GM19328 (cell line): ENCODE data around the gene SAMD13.
A peak's percentile ranks its signal among the peaks of the same experiment; 100 is the strongest.
"Not testable (repeated sequence)": the region's sequence is repeated elsewhere in the genome, so short reads cannot be mapped to it uniquely, and the experiment has no call there.

Source experiments
- ATAC-seq: cut with Tn5 transposase; IDR thresholded peaks from one replicate; pipeline ENCODE4 v1.9.1; 2021; ENCODE audit warnings: mild to moderate bottlenecking, moderate library complexity; ENCODE audit not compliant: unreplicated experiment

The SAMD13 gene

DNA sequence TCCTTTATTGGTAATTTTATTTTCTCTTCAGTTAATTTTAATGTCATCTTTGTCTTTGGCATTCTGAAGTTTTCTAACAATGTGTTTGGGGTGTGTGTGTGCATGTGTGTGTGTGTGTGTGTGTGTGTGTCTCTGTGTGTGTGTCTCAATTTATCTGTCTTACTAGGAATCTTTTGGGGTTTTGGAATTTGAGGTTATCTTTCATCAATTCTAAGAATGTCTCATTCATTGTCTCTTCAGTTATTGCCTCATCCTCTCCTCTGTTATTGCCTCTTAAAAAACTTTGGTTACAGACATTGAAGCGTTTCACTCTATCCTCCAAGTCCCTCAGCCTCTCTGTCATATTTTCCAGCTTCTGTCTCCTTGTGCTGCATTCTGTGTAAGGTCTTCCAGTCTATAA lies 18.1 kb upstream of the SAMD13 start:
- no peak for ATAC-seq

DNA sequence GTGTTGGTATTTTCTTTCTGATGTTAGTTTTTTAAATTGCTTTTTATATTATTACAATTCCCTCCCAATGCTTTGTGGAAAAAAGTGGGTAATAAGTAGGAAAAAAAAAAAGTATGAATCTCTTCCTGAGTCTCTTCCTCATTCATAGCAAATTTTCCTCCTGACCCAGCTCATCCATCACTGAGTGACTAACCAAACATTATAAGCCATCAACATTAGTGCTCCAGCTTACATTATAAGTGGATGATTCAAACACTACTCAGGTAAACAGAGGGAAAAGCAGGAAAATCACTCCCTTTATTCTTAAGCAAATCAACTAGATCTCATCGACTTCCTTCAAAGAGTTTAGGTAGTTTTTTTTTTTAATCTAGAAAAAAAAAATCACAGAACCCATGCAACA lies 15.4 kb upstream of the SAMD13 start:
- no peak for ATAC-seq

DNA sequence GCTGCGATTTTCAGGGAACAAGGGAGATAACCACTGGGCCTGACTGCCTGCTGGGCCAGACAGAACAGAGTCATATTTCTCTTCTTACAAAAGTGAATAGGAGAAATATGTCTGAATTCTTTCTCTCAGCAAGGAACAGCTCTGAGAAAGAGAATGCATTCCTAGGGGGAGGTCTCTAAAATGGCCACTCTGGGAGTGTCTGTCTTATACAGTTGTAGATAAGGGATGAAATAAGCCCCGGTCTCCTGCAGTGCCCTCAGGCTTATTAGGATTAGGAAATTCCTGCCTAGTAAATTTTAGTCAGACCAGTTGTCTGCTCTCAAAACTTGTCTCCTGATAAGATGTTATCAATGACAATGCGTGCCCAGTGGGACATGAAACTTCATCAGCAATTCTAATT lies 14.1 kb upstream of the SAMD13 start:
- not testable (repeated sequence) for ATAC-seq

DNA sequence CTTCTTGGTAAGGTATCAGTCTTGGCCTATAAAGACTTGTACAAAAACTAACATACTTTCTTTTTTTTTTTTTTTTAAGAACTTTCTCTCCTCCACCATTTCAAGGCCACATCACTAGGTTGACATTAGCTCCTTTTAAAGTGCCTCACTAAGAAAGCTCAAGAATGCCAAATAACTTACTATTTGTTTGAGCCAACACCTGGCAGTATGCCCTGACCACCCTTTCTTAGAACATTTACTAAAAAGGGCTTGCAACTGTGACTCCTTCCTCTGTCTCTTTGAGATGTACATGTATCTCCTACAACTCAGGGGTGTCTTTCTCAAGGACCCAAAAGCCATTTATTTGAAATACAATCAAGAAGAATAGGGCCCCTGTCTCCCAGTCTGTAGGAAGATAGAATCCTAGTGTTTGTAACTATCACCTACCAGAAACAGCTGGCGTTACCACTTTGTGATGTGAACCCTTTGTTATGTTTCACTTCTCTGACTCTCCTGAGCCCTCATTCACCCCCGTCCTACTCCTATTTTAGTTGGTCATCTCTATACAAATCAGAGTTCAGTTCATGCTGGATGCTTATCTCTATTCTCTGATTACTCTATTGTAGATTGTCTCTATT lies 12.2 kb upstream of the SAMD13 start:
- no peak for ATAC-seq

DNA sequence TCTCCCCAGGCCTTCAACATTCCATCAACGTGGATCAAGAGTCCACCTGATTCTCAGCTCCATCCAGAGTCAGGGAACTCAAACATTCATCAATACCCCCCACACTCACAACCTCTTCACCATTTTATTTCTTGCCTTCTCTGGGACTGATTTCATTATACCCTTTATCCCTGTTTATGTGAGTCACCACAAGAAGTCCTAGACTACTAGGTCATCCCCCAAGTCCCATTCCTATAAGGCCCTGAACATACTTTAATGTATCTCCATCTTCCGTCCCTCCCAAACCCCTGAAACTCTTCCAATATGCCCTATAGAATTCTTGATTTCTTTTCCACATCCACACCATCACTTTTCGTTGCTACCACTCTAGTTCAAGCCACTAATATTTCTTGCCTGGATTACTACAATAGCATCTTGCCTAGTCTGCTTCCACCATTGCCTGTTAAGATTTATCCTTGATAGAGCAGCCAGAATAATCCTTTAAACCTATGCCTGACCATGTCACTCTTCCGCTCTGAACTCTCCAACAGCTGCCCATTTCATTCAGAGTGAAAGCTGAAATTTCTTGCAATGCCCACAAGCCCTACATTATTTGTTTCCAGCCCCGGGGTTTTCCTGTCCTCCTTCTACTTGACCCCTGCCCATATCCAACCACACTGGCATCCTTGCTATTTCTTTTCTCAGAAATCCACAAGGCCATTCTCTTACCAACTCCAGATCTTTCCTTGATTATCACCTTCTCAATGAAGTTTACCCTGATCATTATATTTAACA lies 9.4 kb upstream of the SAMD13 start:
- ATAC-seq: no peak

DNA sequence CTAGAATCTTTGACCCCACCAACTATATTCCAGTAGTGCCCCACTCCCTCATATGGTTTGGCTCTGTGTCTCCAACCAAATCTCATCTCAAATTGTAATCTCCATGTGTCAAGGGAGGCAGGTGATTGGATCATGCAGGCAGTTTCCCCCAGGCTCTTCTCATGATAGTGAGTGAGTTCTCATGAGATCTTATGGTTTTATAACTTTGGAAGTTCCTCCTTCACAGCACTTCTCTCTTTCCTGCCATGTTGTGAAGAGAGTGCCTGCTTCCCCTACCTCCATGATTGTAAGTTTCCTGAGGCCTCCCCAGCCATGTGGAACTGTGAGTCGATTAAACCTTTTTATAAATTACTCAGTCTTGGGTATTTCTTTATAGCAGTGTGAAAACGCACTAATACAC lies 7.7 kb upstream of the SAMD13 start:
- no peak for ATAC-seq

DNA sequence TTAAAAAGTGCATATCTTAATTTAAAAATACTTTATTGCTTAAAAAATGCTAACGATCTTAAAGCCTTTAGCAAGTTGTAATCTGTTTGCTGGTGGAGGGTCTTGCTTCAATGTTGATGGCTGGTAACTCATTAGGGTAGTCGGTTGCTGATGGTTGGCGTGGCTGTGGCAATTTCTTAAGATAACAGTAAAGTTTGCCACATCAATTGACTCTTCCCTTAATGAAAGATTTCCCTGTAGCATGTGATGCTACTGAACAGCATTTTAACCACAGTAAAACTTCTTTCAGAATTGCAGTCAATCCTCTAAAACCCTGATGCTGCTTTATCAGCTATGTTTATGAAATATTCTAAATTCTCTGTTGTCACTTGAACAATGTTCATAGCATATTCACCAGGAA lies 6.8 kb upstream of the SAMD13 start:
- ATAC-seq: no peak

DNA sequence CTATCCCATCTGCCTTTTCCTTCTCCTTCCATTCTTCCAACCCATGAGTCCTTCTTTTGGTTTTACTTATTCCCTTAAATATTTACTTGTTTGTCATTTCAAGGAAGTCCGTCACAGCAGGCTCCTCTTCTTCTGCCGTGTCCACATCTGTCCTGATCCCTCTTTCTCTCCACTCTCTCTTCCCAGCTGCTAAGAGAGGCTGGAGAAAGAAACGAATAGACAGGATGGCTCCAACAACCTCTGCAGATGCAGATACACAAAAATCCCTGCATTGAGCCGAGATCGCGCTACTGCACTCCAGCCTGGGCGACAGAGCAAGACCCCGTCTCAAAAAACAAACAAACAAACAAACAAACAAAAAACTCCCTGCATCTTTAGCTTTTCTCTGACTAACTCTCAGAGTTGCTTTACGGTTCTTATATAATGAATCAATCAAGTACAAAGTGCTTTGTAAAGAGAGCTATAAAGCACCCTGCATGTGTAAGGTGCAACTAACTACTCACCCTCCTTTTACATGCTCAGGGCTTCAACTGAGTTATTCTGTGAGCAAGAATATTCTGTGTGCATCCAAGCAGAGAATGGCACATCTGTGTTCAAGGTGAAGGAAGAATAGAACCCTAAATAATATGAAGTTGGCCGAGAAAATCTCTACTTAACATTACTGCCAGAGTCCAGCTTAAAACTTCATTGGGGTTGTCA lies 3.8 kb upstream of the SAMD13 start:
- ATAC-seq: no peak

DNA sequence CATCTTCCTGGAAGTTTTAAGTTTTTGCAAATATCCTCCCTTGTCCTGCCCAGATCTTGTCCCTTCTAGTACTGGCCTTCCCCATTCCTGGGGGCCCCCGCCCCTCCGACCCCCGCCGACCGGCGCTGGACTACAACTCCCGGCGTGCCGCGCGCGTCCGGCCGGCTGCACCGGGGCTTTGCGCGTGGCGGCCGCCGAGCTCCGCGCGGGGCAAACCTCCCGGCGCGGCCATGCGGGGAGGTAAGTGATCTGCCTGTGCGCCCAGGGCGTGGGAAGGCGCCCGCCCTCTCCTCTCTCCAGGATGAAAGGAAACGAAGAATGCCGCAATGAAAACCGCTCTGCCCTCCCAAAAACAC lies 3.2 kb upstream of the SAMD13 start:
- peak; percentile 72 for ATAC-seq

DNA sequence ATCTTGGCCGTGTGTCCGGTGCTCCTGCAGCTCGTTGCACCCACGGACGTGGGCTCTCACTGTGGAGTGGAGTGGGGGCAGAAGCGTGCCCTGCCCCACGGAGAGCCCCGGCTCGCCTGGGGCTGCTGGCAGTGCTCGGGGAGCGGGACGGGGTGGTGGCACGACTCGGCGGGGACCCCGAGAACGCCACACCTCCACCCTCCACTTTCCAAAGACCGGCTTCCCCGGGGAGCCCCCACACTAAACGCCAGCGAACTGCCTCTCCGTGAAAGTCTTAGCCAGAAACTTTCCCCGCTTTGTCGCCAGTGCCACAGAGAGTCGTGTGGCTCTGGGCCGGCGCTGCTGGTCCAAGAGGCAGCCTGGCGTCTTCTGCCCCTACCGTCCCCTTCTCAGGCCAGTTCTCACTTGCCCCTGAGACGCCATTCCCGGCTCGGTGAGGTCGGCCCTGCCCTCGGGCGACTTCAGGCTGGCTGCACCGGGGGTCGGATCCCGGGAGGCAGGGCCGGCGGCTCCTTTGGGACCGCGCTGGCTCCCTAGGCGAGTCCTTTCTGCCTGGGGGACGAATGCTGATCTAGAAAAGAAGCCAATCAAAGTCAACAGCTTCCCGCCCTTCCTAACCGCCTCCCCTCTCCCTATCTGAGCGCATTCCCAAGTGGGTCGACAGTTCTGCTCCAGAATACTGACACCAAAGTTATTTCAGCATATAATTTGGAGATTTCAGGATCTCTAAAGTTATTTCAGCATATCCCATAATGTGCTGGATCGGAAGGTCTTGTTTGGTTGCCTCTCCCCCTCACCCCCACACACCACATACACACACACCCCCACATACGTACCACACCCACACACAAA lies 2.6 kb upstream of the SAMD13 start:
- ATAC-seq: peak; percentile 37

DNA sequence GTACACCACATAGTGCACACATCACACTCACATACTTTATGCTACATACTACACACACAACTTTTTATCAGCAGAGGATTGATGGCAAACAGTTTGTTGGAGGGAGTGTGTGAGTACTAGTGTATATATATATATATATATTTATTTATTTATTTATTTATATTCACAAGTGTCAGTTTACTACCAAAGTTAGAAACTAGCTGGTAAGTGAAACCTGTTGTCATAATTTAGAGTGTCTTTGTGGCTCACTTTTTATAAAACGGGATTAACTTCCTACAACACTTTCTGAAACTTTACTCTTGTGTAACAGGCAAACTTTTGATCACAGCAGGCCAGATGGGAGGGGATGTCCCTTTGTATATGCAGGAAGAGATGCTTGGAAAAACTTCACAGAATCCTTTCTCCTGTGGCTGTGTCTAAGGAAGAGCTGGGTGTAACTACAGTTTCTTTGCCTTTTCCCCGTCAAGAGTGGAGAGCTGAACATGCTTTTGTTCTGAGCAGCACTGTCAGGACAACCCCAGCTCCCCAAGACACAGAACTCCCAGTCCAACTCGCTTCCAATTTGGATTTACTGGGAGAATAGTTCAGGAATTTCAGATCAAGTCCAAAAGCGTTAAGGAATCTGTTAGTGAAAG lies 1.9 kb upstream of the SAMD13 start:
- no peak for ATAC-seq

DNA sequence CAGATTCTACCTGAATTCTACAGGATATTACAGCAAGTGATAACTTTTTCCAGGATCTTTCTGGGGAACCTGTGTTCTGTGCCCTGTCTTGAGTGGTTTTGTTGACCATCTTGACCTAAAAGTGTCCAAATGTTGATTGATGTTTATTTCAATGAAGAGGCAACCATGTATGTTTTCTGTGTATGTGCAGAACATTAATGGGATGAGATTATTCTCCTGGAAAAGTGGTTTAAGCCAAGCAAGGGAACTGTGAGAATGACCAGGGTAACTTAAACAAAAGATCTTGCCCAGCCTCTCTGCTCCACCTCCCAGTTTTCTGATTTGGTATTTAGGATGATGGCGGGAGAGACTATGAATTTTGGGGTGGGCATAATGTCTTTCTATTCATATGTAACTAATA lies 1.0 kb upstream of the SAMD13 start:
- no peak for ATAC-seq

DNA sequence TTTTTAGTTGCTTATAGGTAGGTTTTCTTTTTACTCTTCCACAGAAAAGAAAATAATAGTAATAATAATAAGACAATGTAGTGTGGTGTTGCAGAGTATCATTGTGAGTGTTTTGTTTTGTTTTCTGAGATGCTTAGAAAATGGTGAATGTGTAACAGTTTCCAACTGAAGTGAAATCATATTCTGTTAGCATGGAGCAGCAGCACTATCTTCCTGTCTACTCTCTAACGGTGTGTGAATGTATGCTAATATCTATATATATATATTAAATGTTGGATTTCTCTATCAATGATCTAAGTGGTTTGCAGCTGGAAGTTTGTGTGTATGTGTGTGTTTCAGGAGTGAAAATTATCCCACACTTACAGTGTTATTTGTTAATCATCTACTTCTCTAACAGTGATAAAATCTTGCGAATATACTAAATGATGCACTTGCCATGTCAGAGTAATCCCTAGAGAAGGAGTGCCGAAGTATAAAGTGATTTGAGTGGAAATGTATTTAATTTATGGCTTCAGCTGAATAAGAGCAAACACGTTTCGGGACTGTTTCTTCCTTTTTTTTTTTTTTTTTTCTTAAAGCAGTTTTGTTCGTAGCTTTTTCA lies 377 bp downstream of the SAMD13 start:
- no peak for ATAC-seq

DNA sequence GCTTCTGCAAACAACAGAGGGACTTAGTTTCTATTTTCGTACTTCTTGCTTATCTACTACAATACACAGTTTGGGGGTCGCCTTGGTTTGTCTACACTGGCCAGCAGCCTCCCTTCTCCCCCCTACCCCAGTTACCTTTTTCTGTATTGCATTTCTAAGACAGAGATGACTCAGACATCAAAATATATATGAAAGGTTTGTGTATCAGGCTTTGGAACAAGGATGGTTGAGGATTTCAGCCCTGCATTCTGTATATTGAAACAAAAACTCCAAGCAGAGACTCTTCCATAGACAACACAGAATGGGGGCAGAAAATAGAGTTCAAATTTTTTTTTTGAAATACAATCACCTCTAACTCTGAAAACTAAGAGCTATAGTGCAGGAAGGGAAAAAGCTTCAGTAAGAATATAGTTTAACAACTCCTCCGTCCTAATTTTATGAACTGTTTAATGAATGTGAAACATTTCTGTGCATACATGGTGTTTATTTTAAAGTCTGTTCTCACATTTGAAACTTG lies 1.9 kb downstream of the SAMD13 start:
- ATAC-seq: no peak

DNA sequence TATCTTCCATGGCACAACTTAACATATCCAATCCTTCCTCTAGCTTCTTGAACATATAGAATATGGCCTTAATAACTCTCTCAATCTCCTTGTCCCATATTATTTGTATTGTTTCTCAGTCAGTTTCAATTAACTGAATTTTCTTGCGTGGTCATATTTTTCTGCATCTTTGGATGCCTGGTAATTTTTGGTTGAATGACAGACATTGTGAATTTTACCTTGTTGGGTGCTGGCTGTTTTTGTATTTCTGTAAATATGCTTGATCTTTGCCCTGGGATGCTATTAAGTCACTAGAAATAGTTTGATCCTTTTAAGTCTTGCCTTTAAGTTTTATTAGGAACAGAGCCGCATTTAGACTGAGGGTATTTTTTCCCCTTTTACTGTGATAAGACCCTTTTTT lies 5.9 kb downstream of the SAMD13 start:
- no peak for ATAC-seq

DNA sequence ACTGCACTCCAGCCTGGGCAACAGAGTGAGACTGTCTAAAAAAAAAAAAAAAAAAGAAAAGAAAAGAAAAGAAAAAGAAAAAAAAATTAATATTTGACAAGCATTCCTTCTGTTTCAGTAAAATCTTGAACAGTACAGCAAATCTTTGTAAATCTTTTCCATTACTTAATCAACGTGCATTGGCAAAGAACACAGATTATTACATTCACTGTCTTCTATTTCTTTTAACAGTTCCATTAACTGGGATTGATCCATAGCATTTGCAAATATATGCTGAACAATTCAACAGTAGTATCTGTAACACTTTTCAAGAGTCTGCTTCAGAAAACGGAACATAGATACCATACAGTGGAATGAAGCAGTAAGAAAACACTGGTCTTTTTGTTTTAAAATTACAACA lies 9.8 kb downstream of the SAMD13 start:
- ATAC-seq: no peak

DNA sequence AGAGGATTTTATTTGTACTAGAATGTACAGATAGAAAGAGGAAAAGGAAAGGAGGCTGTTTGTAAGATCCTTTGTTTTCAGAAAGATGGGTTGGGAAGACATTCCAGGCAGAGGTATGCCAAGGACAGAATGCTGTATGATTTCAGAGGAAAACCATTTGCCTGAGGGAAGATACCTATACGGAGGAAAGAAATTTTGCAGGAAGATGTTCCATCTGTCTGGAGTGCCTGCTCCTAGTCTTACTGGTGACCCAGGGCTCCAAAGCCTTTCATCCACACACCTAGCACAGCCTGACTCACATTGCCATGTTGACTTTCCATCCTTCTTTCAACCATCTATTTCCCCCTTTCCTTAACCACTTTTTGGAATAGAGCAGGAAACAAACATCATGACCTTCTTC lies 18.2 kb downstream of the SAMD13 start:
- no peak for ATAC-seq

DNA sequence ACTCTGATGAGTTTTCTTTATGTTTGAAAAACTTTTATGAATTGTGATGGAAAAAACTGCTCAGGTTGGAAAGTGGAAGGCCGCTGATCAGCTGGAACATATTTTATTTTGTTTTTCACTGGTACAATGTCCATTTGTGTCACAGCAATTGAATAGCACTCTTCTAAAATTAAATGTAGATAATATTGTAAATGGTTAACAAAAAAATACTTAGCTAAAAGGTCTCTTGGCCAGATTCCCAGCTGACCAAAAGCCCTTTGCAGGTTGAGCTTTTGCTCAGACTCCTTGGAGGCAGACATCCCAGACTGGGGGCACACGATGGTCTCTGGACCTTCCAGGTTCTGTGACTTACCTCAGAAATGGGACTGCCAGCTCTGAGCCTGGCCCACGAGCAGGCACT lies 26.3 kb downstream of the SAMD13 start:
- ATAC-seq: no peak

DNA sequence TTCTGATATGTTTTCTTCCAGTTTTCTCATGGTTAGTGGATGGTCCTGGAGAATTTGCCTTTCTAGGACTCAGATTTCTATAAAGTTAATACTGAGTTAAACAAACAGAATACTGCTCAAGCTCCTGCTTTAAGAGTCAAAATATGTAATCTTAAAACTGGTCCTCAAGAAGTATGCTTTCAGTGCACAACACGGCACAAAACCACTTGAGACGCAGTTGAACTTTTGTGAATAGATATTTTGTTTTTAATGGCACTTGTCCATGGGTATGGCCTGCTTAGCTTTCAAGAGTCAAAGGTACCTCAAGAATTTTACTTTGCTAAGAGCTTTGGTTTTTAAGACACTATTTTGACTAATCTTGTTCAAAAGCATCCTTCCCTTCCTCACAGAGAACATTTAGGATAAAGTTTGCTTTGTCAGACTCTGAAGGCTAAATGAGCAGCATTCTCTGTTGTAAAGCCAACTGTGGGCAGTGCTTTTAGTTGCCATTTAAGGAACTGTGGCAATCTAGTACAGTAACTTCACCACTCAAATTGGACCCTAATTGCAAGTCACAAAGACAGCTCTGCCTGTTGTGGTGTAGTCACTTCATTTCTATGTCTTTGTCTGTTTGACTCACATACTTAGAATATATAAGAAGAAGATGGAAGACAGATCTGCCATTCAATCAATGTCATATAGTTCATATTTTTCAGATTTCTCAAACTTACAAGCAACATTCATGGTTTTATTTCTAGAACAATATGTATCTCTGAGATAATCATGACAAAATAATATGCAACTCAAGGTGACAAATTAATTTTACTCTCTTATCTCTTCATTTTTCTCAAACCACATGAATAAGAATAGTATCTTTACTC lies 28.8 kb downstream of the SAMD13 start:
- ATAC-seq: no peak
